ENCODE results near the gene GPRIN2.
"Not testable (repeated sequence)": the region's sequence is repeated elsewhere in the genome, so short reads cannot be mapped to it uniquely, and the experiment has no call there.

The GPRIN2 gene

DNA sequence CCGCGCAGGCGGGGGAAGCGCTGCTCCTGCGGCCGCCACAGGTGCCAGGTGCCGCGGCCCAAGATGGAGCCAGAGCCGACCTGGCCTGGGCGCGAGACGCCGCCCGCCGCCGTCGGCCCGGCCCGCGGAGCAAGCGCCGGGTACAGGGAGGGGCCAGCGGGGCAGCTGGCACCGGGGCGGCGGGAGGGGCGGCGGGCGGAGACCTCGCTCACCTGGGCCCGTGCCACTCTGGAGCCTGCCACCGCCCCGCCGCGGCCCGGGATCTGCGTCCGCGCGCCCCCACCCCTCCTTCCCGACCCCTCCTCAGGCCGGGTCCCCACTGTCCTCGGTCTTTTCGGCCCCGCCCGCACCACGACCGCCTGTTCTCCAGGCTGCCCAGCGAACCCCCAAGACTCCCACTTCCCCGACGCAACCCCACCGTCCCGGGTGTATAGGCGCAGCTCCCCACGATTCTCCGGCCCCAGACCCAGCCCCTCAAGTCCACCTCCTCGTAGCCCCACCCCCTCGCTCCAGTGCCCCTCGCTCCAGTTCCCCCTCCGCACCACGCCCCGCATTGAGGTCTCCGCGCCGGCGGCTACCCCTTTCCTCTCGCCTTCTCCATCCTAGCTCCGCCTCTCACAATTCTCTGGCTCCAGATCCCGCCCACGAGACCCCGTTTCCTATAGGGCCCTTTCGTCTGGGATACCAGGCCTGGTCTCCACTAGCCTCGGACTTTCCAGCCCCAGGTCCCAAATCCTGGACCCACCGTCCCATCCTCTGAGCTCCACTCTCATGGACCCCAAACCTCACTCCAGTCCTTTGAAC lies at the start of gene GPRIN2:
GPRIN2 (minus strand) TSS at position 144 of the 804 bp plus-strand sequence. CDS start 5,922 bp downstream, outside the sequence.
- no peak for DNase-seq (ENCODE audit: low spot score)

DNA sequence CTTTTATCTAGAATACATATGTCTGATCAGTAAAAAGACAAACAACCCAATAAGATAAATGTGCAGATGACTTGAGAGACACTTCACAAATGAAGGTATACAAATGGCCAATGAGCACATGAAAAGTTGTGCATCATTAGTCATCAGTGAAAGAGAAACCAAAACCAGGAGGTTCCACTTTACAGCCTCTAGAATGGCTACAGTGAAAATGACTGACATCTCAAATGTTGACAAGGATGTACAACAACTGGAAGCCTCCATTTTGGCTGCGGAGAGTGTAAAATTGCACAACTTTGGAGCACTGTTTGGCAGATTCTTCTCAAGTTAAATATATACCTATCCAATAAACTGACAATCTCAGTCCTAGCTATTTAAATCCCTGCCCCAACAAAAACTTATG lies 44.1 kb upstream of the GPRIN2 start:
- DNase-seq (ENCODE audit: low spot score): not testable (repeated sequence)

DNA sequence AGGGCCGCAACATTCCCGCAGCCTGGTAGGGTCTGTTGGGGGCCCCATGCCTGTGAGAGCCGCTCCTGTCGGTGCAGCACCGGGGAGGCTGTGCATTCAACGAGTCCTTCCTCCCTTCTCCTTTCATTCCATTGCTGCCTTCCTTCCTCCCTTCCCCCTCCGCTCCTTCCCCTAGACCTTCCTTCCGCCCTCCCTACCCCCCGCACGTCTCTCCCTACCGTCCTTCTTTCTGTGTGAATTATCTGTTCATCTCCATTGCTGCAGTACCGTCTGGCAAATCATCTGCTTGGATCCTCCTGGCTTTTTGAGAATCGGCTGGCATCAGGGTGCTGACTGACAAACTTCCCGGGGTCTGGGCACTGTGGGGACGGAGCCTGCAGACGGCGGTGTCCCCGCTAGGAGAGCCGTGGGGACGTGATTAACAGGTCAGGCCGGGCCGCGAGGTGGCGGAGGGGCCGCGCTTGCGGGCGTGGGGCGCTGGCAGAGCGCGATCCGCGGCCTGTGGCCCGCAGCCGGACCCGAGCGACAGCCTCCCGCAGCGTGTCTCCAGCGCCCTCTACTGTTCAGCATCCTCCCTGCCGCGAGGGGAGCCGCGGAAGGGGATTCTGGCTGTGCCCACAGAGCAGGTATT lies 41.3 kb upstream of the GPRIN2 start:
- not testable (repeated sequence) for DNase-seq (ENCODE audit: low spot score)

- DNase-seq (ENCODE audit: low spot score): not testable (repeated sequence)
Observed at GRCh38 chr10:46596570-46596969, 40.1 kb upstream of the GPRIN2 start.

DNA sequence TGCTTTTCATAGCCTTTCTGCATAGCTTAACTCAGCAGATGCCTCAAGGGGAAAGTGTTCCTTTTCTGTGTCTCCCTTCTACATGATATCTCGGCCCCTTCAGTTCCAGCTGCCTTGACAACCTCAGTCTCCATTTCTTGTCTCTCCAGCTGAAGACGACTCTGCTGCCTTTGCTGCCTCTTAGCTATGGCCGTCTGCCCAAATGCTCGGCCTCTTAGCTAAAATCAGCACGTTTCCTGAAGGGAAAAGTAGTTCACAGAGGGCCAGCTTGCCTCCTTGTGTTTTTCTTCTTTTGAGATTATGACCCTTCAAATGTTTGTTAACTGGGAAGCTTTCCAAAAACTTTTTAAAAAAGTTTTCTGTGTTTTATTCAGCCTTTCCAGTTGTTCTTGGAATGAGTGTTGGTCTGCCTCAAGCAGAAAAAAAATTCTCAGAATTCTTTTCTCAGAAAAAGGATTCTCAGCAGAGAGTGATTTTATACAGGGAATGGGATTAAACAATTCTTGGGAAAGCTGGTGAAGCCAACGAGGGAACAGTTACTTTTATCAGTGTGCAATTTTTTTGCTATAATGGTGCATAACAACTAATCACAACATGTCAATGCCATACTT lies 38.1 kb upstream of the GPRIN2 start:
- not testable (repeated sequence) for DNase-seq (ENCODE audit: low spot score)

- not testable (repeated sequence) for DNase-seq (ENCODE audit: low spot score)
Observed at GRCh38 chr10:46593307-46593706, 36.8 kb upstream of the GPRIN2 start.

DNA sequence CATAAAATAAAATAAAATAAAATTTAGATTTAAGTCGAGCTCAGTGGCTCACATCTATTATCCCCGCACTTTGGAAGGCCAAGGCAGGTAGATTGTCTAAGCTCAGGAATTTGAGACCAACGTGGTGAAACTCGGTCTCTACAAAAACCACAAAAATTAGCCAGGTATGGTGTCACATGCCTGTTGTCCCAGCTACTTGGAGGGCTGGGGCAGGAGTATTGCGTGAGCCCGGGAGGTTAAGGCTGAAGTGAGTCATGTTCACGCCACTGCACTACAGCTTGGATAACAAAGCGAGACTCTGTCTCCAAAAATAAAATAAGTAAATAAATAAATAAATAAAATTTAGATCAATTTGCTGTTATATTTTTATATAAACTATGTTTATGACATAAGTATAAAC lies 34.6 kb upstream of the GPRIN2 start:
- DNase-seq (ENCODE audit: low spot score): not testable (repeated sequence)

DNA sequence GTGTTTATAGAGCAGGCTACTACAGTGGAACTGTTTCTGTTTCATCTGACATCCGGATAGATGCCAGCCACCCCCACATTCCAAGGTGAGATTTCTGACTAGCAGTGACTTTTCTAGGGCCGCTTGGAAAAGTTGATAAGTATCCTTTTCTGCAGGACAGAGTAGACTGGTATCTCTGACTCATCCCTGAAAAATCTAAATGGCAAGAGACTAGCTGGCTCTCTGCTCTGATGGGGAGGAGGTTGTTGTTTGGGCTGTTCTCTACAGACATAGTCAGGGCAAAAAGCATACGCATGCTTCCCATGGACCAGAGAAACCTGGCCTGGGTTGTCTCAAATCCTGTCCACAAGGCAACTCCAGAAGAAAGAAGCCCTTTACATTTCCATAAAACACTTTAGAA lies 33.1 kb upstream of the GPRIN2 start:
- DNase-seq (ENCODE audit: low spot score): not testable (repeated sequence)

GRCh38 chr10:46588221-46588620 lies 31.8 kb upstream of the GPRIN2 start:
- not testable (repeated sequence) for DNase-seq (ENCODE audit: low spot score)

DNA sequence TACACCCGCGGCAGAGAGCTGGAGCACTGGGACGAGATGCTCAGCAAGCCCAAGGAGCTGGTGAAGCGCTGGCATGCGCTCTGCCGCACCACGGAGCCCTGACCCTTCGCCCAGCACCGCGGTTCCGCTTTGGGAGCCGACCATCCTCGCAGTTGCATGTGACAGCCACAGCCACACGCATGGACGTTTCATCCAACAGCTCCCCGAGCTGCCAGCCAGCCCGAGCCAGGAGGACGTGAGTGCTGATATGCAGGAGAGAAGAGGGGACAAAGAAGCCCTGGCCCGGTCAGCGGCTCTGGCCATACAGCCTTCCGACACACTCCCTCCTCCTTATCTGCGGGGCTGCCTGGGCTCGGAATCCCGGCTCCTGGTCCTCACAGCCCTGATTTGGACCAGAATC lies 31.1 kb upstream of the GPRIN2 start:
- not testable (repeated sequence) for DNase-seq (ENCODE audit: low spot score)

GRCh38 chr10:46585246-46585645 lies 28.8 kb upstream of the GPRIN2 start:
- not testable (repeated sequence) for DNase-seq (ENCODE audit: low spot score)

GRCh38 chr10:46584196-46584595 lies 27.7 kb upstream of the GPRIN2 start:
- DNase-seq (ENCODE audit: low spot score): not testable (repeated sequence)

- DNase-seq (ENCODE audit: low spot score): not testable (repeated sequence)
Observed at GRCh38 chr10:46582568-46582967, 26.1 kb upstream of the GPRIN2 start.

- DNase-seq (ENCODE audit: low spot score): not testable (repeated sequence)
Observed at GRCh38 chr10:46581997-46582396, 25.5 kb upstream of the GPRIN2 start.

DNA sequence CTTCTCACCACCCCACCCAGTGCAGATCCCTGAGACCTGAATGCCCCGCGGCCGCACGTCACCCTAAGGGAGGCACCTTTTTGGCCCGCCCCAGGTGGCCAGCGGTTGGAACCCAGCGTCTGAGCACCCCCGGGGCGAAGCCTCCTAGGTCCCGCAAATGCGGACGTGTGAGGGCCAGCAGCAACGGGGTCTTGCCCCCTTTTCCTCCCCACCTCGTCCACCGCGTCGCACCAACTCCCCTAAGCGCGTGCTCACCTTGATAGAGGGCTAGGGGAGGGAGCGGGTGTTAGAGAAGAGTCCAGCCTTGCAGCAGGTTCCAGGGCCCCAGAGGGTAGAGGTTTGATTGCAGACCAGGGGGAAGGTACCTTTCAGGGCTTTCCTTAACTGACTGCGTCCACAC lies 22.9 kb upstream of the GPRIN2 start:
- not testable (repeated sequence) for DNase-seq (ENCODE audit: low spot score)

GRCh38 chr10:46578474-46579178 lies 22.2 kb upstream of the GPRIN2 start, which contains the start of gene SYT15:
SYT15 (plus strand) TSS chr10:46579128; CDS start chr10:46579169, 41 bp downstream.
- DNase-seq (ENCODE audit: low spot score): not testable (repeated sequence)

DNA sequence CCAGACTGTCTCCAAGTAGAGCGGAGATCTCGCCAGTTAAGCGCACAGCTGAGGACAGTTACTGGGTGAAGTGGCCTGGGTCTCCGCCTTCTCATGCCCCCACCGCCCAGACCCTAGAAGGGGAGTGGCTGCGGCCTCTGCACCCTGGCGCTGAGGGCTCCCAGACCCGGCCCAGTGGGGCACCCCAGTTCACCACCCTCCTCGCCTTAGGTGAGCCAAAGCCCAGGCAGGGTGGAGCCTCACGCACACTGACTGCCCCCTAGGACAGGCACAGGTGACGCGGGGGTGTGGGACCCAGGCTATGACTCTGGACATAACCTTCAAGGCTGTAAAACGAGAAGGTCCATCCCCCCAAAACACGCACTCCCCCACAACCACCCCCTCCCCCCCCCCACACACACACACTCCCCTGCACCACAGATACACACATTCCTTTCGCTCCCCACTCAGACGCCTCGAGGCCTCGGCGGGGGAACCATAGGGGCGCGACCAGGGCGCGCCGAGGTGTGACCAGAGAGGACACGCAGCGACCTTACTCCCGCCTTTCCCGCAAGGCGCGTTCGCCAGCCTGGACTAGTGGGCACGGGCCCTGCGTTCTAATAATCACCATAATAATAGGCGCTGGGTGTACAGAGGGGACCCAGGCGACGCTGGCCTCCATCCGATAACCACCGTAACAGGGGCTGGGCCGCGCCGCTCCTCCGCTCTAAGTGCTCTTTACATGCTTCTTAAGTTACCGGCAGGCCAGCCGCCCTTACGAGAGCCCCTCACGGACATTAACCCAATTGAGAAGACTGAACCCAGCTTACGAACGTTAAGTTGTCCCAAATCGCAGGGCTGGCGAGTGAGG lies 21.4 kb upstream of the GPRIN2 start:
- DNase-seq (ENCODE audit: low spot score): not testable (repeated sequence)

DNA sequence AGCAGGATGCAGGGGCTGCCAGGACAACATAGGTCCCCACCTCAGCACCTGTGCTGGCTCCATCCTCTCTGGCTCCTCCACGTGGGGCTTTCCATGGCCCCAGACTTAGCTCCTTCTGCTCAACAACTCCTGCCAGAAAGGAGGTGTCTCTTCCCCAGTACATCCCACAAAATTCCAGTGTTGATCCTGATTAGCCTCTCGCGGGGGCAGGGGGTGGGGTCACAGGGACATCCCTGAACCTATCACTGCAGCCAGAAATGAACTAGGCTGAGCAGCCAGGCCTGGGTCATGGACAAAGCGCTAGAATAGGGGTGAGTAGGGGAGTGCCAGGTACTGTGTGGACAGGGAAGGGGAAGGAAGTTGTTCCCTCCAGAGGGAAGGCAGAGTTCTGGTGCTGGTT lies 17.4 kb upstream of the GPRIN2 start:
- DNase-seq (ENCODE audit: low spot score): not testable (repeated sequence)

GRCh38 chr10:46573314-46573713 lies 16.9 kb upstream of the GPRIN2 start:
- not testable (repeated sequence) for DNase-seq (ENCODE audit: low spot score)

DNA sequence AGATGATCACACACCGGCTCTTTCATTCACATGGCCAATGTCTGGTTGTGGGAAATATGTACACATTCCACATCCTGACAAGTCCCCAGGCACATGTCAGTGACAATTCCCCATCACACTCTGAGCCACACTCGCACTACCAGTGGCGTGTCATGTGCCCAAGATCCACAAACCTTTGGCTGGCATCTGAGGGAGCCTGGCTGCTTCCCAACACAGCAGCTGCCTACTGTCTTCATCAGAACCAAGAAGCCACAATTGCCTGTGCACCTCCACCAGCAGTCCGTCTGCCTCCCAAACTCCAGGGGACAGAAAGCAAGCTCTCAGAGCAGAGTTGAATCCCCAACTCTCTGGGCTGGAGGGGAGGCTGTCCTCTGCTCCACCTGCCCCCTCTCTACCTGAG lies 16.3 kb upstream of the GPRIN2 start:
- not testable (repeated sequence) for DNase-seq (ENCODE audit: low spot score)

GRCh38 chr10:46570655-46571054 lies 14.2 kb upstream of the GPRIN2 start:
- not testable (repeated sequence) for DNase-seq (ENCODE audit: low spot score)
